LNCaP clone FGC (cell line): ENCODE measurements around the gene VAMP7.

Experiments used
- DNase-seq: peaks from one replicate; pipeline ENCODE4 v3.0.0-alpha.2; 2011; ENCODE audit warnings: low read depth
- H3K4me3 ChIP-seq: 2 replicates; pipeline ENCODE4 v1.5.1; 2011; ENCODE audit warnings: mild to moderate bottlenecking, low read depth, low read length, control low read depth
- CTCF ChIP-seq: IDR thresholded peaks from 2 replicates; pipeline ENCODE4 v1.5.1; 2012; ENCODE audit warnings: mild to moderate bottlenecking; ENCODE audit not compliant: control insufficient read depth, insufficient read depth; ENCODE audit errors: extremely low read depth

VAMP7 gene

DNA sequence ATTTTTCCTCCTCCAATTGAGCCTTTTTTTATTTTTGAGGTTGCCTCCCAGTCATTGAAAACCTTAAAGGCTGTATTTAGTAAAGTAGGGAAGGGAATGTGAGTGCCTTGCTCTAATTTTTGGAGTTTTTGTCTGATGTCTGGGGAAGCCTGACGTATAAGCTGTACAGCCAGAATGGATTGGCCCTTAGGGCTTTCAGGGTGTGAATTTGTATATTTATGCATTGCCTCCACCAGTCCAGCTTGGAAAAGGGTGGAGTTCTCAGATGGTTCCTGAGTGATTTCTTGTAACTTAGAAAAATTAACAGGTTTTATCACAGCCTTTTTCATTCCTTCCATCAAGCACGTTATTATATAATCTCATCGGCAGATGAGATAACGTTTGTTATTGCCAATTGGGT lies 107.7 kb downstream of the VAMP7 start:
- no peak for DNase-seq
- H3K4me3 ChIP-seq, result no peak overlapping the region
- TF ChIP-seq CTCF, result no peak
